Islet precursor cell (in vitro differentiated cells): ENCODE data around the gene DTYMK.
A peak's percentile ranks its signal among the peaks of the same experiment; 100 is the strongest.

Experiments
- DNase-seq: peaks from one replicate; pipeline ENCODE4 v3.0.0-alpha.2; 2018

Gene DTYMK

DNA sequence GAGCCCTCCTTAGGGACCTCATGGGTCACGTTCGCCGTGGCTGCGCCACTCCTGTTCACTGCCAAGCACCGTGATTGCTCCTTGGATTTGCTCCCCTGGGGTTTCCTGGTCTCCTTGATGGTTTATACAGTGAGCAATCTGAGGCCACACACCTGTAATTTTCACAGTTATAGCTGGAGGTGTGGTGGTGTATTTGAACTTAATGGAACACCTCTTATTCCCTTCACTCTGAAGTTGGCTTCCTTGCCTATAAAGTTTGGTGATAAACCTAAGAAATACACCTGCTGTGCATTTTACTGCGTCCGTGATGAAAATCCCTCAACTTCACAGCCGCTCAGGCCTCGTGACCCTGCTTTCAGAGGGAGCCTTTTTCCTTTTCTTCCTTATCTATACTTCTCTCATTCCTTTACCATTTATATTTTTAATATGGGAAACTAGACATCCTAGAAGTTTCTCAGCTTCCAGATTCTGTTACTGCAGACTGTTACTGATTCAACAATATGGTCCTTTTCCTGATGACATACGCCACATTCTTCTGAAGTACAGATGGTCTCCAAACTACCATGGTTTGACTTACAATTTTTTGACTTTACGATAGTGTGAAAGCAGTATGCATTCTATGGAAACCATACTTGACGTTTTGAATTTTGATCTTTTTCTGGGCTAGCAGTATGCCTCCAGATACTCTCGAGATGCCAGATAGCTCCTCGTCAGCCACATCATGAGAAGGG lies 40.5 kb downstream of the DTYMK start:
- DNase-seq, result no peak

DNA sequence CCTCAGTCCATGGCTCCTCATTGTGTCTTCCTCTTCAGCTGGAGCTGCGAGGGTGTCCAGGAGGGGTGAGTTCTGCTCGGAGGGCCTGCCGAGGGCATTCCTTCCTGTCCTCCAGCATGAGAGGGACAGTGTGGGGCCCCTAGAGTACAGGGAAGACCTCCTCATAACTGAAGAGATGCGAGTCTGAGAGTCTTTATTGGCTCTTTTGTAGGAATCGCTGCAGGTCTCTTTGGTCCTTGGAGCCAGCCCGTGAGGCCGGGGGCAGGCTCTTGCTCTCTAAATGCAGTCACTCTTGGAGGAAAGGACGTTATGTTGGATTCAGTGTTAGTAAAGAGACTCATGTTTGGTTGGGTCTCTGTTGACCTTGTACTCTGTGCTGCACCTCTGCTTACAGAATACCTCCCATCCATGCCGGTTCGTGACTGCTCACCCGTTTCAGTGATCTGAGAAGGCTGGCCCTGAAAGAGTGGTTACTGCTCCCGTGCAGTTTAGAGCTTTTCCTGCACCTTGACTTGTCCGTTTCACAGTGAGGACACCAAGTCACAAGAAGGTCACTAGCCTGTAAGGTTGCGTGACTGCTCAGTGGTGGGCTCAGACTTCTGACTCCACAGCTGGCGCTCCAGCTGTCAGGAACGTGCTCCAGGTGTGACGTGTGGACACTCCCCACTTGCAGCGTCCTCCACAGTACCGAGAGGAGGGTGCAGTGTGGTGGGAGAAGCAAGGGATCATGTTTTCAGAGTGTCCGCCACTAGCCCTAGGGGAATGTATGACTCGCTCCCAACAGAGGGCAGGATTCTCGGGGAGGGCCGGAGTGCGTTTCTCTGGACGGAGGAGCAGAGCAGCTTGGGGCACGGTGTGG lies 41.3 kb downstream of the DTYMK start:
- peak; percentile 70 for DNase-seq

GRCh38 chr2:241641631-241642030 lies 45.0 kb downstream of the DTYMK start:
- DNase-seq, result no peak

DNA sequence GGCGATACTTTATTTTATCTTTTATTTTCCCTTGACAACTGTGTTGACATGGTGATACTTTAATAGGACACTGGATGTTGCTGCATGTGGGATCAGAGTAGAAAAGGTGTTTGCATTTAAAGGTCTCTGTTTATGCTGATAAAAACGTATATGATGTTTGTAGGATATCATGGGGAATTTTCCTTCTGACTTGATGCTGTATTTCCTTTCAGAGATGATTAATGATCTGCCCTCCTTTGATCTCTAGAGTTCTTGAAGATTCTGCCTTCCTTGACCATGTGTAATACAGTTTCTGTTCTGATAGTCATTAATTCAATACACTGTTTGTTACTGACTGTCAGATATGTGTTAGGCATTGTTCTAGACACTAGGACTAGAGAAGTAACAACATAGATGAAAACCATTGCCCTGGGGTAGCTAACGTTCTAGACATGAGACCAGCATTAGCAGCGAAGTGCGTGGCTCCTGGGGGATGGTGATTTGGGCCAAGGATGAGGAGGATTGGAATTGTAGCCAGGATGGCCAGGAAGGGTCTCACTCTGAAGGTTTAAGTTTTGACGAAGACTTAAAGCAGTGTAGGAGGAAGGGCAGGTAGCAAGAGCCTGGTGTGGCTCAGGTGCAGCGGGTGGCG lies 46.3 kb downstream of the DTYMK start:
- DNase-seq, result no peak

- no peak for DNase-seq
Observed at GRCh38 chr2:241639385-241639784, 47.2 kb downstream of the DTYMK start.

DNA sequence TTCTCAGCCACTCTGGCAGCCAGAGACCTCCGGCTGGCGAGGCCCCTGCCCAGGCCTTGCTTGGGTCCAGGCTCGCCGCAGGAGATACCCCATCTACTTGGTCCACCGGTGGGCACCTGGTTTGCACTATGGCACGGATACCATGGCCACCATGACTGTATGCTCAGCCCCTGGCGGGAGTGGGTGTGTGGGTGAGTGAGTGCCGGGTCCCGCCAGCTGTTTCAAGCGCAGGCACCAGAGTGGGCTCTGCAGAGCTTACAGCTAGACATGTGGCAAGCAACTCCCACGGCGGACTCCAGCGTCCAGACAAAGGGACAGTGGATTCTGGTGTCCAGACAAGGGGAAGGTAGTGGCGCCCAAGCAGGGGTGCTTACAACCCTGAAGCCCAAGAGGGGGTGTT lies 47.7 kb downstream of the DTYMK start:
- no peak for DNase-seq

- no peak for DNase-seq
Observed at GRCh38 chr2:241637795-241638660, 48.6 kb downstream of the DTYMK start.

DNA sequence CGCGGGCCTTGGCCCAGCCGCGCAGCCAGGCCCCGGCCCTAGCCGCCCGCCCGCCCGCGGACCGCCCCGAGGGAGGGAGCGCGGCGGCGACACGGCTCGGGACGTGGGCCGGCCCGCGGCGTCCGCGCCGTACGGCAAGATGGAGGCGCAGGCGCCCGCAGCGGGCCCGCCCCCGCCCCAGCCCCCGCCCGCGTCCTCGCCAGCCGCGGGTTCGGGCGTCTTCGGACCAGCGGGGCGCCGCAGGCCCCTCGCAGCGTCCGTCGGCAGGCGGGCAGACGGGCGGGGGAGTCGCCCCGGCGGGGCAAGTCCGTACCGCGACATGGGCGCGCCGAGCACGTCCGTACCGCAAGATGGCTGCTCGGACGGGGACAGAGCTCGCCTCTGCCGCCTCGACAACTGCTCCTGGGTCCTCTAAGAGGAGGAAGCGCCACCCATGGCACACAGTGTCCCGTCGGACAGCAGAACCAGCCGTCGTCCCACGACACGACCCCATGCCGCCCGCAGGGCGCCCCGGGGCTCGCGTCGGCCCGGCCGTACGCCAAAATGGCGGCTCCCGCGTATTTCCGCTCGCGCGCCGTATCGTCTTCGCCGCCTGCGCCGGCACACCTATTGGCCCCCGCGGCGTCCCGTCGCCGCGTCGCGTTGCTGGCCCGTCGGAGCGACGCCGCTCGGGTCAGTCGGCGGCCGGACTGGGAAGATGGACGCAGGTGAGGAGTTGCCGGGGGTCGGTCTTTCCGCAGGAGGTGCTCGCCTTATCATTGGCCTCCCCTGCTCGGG lies 49.4 kb downstream of the DTYMK start, which contains the start of the genes ATG4B and THAP4:
Gene ATG4B (plus strand): TSS at position 676 of the 777 bp plus-strand sequence. CDS start 22 bp downstream, at position 698.
Gene THAP4 (minus strand): TSS at position 141 of the 777 bp plus-strand sequence. CDS start 141 bp downstream, outside the sequence.
- peak; percentile 87 for DNase-seq

DNA sequence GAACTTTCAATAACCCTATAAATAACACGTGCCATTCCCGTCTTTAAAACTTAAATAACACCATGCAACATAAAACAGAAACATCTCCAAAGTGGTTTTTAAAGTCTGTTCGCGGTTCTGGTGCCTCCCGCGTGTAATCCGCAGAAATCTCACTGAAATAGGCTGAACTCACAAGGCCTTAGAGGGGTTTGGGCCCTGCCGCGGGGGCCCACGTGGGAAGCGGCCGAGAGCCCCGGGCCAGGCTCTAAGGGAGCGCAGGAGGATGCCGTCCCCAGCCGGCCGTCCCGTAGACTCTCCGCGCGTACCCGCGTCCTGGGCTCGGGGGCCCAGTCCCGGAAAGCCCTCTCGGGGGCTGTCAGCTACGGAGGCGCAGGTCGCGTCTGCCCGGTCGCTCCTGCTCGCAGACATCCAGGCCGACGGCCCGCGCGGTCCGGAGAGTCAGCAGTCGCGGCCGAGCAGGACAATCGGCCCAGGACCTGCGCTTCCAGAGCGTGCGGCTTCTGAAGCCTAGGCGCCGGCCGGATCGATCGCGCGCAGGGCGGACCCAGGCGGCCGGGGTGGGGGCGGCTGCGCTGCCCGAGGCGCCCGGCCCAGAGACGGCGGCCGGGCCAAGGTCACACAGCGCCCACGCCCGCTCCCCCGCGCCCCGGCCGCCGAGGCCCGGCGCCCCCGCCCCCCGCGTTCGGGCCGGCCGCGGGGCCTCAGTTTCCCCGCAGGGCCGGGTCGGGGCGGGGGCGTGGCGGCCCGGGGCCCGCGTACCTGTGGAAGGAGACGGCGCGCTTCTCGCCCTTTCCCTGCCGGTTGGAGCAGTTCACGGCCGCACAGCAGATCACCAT lies 50.2 kb downstream of the DTYMK start:
- DNase-seq, result no peak

GRCh38 chr2:241635756-241636155 lies 50.9 kb downstream of the DTYMK start:
- DNase-seq, result no peak

DNA sequence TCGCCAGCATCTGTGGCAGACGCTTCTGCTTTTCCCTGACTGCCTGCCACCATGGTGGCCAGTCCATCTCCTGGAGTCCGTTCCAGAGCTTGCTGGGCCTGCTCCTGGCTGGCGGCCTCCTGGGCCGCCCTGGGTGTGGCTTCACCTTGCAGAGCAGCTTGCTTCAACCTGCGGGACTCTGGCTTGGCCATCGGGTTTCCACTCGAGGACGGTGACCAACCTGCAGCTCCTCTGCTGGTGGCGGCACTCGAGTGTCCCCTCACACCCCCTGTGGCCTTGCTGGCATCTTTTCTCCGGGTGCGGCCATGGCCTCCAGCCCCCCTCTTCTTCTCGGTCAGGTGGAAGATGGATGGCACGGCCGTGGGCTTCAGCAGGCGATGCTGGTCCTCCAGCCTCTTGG lies 53.1 kb downstream of the DTYMK start:
- DNase-seq, result no peak

GRCh38 chr2:241632478-241633325 lies 53.9 kb downstream of the DTYMK start:
- DNase-seq, result no peak

DNA sequence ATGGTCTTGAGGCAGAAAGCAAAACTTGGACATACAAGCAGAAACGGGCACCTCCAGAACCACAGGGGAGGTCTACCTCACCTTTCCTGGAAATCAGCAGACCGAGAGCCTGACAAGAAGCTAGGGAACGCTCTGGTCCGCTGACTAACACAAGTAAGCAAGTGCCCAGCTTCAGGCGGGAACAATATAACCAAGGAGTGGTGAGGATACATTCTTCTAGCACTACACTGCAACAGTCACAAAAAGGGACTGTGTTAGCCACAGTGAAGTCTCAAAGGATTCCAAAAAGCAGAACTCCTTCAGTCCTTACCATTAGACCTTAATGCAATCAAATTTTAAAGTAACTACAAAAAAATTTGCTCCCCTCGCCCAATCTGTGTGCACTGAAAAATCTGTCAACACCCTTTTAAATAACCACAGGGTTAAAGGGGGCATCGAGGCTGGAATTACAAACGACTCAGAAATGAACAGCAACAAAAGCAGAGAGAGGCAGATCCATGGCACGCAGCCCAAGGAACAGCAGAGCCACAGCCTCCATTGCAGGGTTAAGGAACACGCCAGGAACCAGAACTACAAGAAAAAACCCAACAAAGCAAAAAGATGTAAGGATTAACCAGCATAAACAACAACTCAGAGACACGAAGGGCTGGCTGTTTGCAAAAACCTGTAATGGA lies 56.7 kb downstream of the DTYMK start:
- no peak for DNase-seq

DNA sequence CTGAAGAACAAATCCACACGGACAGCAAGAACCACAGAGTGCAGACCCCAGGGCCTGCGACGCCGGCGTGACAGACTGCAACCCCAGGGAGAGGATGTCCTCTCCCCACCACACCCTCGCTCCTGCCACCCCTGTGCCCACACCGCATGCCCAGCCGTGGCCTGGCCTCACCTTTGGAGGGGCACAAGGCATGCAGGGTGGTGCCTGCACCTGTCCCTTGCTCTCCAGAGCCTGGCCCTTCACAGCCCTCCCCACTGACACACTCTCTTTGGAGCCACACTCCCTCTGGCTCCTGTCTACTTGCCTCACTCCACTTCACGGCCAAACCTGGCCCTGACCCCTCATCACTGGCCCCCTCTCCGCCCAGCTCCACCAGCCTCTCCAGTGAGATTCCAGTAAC lies 58.9 kb downstream of the DTYMK start:
- no peak for DNase-seq
